H1 (cell line): ENCODE measurements around the gene RCBTB1. TPM values are rescaled to one million over a fixed set of nuclear protein-coding genes. Genes with fewer than 3 reads are reported as not detected.

ENCODE experiments used
- CHD1 ChIP-seq: IDR thresholded peaks from 2 replicates; pipeline ENCODE4 v1.6.1; 2012; ENCODE audit warnings: low read depth, low read length, improper control_type of control experiment
- JUND ChIP-seq: IDR thresholded peaks from 2 replicates; pipeline ENCODE4 v1.6.1; 2011; ENCODE audit warnings: mild to moderate bottlenecking, improper control_type of control experiment, low read length
- KDM5A ChIP-seq: fragments of 200-600 bp; IDR thresholded peaks from 2 replicates; pipeline ENCODE4 v1.7.1; 2012; ENCODE audit warnings: mild to moderate bottlenecking, low read length, inconsistent platforms, mixed read lengths
- polyA plus RNA-seq, 7 experiments: library from polyadenylated mRNA; depleted of rRNA in 3 of 7; stranded (reverse) in 5 of 7; unstranded in 2 of 7; fragments of >200 nt in 5 of 7; fragments of 200-250 nt in 2 of 7; gene quantifications; 1 replicate in 5 of 7; 2 replicates in 1 of 7; 4 replicates in 1 of 7; pipeline versions ENCODE4 v1.2.1 to v1.2.3, GENCODE V29; 2011 to 2013; ENCODE audit warnings: missing spikeins in 2 of 7, mixed read lengths in 2 of 7
- total RNA-seq: library from RNA; stranded (reverse); fragmentation: NEBNext Ultra II Directional; extraction: Animal tissue kit (Norgen Biotek cat#: 25700); gene quantifications from 2 replicates; pipeline ENCODE4 v1.2.1, GENCODE V29; 2021

RCBTB1 gene
- total and polyA plus RNA-seq, 2 of the 8 experiments (the other 6 are each of a cell fraction or from before 2014, with no cell fraction given), result 13.7 to 29.8 TPM

- TF ChIP-seq CHD1 (no peak), KDM5A (no peak), JUND (no peak)
Measured at GRCh38 chr13:49550942-49551644, 34.3 kb downstream of the RCBTB1 start (continued).
